Stimulated activated CD8-positive, alpha-beta memory T cell treated with anti-CD3 and anti-CD28 coated beads, Interleukin-2, amount 100 ng/mL, for 1 hour (primary cell): ENCODE results near the gene GMDS.

Source experiments
- DNase-seq, 2 donors: peaks; one replicate each; pipeline ENCODE4 v3.0.0-alpha.2; 2020; ENCODE audit warnings: low read depth in 2 of 2

GMDS gene

DNA sequence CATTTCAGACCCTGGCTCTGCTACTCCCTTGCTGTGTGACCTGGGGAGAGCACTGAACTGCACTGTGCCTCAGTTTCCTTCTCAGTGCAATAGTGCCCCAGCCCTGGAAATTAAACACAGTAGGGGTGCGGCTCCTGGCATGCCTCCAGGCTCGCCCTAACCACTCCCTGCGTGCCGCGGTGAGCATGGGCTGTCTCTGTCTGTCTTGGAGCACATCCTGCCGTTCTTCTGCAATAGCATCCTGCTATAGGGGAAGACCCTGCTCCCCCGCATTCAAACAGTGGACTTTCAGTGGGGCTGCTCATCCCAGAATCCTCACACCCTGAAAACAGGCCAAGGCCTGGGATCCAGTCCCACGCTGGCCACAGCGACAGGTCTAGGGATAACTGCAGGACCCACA is 506.2 kb downstream of the GMDS start:
- DNase-seq: no peak

DNA sequence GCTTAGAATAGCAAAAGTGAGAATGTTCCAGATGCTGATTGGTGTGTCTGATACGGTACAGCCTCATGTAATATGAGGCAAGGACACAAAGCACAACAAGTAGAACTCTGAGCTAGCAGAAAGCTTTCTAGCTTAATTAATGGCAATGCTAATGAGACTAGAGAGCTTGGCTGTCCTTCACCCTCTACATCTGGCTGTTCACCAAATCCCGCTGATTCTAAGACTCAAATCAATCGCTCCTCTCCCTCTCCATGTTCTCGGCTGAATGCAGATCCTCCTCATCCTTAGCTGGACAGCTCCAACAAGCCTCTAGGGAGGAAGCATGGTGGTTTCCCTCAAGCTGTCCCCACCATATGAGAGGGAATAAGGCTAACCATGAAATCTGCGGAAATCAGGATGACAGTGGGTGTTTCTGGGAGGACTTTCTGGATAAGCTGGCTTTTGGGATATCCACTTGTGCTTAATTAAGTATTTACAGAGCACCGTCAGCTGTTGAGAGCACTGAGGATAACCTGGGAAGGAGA is 506.8 kb downstream of the GMDS start:
- DNase-seq: no peak

DNA sequence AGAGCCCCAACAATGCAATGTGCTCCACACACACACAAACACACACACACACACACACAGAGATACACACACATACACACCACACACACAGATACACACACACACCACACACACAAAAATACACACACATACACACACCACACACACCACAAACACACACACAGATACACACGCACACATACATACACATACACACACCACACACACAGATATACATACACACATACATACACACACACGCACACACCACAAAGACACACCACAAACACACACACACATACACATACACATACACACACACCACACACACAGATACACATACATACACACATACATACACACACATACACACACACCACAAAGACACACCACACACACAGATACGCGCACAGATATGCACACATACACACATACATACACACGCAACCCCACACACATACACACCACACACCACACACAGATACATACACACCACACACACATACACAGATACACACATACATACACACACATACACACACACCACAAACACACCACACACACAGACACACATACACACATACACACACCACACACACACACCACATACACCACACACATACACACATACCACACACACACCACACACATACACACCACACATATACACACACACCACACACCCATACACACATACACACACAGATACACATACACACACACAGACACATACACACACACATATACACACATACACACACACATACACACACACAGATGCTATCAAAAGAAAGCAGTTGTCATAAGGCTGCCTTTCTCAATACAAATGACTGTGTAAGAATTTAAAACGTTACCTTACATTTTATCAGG is 507.7 kb downstream of the GMDS start:
- no peak for DNase-seq

DNA sequence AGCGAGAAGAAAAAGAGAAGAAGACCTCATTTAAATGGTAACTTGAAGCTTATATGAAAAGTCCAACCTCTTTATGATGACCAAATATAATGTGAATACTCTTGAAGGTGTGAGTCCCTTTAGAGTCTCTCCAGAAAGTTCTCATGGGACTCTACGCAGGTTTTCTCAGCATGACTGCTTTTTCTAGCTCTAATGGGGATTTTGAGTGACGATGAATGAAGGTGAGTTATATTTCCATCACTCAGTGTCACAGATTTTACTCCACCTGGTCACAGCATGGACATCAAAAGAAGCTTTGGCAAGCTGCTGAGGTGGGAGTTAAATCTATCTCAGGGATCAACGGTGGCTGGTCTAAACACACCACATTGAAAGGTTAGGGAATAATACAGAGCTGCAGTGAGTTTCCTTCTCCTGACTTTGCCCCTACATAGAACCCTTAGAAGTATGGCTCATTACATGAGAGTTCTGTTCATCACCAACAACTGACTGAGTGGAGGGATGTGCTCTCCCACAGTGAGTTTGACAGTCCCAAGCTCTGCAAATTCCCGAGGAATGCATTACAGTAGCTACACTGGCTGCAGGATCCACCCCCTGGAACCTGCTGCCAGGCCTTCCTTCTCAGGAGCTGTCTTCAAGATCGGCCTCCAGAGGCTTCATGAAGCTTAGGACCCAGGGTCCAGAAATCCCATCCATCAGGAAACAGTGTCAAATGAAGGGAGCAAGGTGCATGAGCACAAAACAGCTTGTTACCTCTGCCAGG is 508.9 kb downstream of the GMDS start:
- DNase-seq: no peak

GRCh38 chr6:1735239-1735803 is 510.1 kb downstream of the GMDS start:
- DNase-seq: no peak

GRCh38 chr6:1730882-1731281 is 514.5 kb downstream of the GMDS start:
- no peak for DNase-seq

GRCh38 chr6:1729750-1730140 is 515.7 kb downstream of the GMDS start:
- DNase-seq: no peak

GRCh38 chr6:1729133-1729749 is 516.2 kb downstream of the GMDS start:
- no peak for DNase-seq

DNA sequence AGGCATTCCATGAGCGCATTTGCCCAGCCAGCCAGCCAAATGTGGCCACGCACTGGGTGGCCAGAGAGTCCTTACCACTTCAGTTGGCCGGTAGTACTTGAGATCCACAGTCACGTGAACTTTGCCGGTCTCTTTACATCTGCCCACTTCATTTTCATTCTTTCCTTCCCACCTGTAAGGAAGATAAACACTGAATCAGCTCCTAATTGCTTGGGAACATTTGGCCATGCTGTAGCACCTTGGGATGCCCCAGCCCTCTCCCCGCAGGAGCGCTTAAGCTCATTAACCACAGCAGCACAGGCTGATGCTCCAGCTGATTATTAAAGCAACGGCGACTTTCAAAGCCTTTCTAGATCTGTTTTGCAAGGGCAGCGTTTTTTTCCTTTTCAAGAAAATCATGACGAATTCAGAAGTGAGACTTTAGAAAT is 519.0 kb downstream of the GMDS start:
- no peak for DNase-seq

DNA sequence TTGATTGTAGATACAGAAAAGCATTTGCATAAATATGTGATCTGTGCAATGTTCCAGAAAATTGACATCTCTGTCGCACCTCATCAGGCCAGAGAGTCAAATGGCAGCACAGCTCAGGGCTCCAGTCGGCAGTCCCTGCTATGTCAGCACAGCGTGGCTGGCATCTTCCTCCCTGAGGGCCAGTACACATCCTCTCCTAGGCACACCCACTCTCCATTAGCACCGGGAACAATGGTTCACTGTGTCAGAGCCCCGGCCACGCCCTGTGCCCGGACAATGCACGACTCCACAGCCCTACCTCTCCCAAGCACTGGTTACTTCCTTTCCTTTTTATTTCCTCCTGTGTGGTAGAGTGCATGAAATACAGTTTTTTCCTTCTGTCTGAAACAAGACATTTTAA is 520.8 kb downstream of the GMDS start:
- no peak for DNase-seq

- no peak for DNase-seq
These were observed 521.3 kb downstream of the GMDS start for GRCh38 chr6:1724124-1724523.

- DNase-seq: no peak
These were observed 522.6 kb downstream of the GMDS start for GRCh38 chr6:1722801-1723200.

GRCh38 chr6:1720620-1721322 is 524.6 kb downstream of the GMDS start:
- DNase-seq: no peak

DNA sequence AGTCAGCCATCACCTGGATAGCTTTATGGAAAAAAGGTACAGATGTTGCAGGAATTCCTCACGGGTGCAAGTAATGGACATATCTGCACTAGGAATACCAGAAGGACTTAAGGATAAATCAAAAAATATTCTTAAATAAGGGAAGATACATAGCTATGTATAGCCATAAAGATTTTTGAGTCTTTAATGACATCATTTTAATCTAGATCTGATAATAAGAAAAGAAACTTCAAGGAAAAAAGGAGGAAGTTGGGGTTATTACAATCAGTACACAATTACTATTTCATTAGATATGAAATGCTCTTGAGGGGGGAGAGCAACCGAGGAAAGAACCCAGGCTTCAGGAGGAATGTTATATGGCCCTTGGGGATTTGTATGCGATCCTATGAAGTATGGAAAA is 525.5 kb downstream of the GMDS start:
- DNase-seq: no peak

DNA sequence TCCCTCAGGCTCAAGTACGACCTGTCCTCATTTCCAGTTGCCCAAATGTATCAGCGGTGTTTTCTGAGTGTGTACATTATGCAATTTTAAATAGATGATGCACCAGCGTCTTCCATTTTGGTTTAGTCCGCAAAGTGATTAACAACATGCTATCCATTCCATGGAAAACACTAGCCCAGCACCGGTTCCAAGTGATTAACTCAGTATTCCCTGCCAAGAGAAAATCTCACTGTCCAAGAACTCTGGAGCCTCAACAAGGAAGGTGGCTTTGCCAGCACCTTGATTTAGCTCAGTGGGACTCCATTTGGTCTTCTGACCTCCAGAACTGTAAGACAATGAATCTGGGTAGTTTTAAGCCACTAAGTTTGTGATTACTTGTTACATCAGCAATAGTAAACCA is 528.5 kb downstream of the GMDS start:
- DNase-seq: no peak

GRCh38 chr6:1716396-1716795 is 529.0 kb downstream of the GMDS start:
- no peak for DNase-seq

GRCh38 chr6:1715336-1715735 is 530.1 kb downstream of the GMDS start:
- DNase-seq: no peak

- no peak for DNase-seq
These were observed 530.8 kb downstream of the GMDS start for GRCh38 chr6:1714654-1715053.

DNA sequence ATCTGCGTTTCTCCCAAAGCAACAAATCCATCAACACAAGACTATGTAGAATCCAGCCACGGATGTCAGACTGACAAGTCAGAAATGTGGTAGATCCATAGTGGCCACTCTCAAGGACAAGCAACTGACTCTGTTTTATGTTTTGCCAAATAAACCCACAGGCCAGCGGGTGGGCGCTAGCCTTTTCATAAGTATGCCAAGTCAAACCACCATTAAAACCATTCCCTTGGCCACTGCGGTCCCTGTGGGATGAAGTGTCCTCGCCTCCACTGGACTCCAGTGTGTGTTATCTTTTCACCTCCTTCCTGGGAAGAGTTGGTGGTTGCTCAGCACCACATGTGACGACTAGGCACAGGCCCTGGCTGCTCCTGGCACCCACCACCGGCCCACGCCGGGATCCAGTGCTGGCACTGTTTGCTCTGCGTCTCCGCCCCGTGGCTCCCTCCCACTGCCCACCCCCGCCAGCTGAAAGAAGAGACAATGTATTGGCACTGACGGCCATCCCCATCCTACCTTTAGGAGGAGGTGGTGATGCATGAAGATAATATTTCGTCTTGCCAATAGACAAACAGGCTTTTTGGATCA is 532.3 kb downstream of the GMDS start:
- no peak for DNase-seq

- DNase-seq: no peak
These were observed 533.0 kb downstream of the GMDS start for GRCh38 chr6:1712451-1712850.

DNA sequence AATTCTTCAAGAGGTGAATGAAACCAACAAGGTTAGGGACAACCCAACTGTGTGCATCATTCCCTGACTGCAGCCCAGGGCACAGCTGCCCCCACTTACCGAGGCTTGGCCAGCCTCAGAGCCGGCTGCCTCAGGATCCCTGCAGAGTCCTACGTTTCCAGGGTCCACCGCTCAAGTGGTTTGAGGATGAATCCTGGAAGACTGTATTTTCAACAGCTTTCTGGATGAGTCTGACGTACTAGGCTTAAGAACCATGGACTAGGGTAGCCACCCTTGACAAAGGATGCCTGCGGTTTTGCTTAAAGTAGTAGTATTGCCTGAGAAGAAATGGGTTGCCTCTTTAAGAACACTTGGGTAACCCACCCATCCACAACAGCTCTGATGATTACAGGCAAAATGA is 534.3 kb downstream of the GMDS start:
- no peak for DNase-seq
